Left lung (tissue), 10 donors: ENCODE results near the gene COX6B1. TPM values are rescaled to one million over a fixed set of nuclear protein-coding genes. Genes with fewer than 3 reads are reported as not detected.

Source experiments
- ATAC-seq: fragments of 200-7000 bp; cut with Tn5 transposase; one replicate; pipeline ENCODE4 v1.9.1; 2020; ENCODE audit warnings: moderate library complexity
- DNase-seq, 4 donors: peaks; one replicate each; pipeline ENCODE4 v3.0.0-alpha.2; 2013 to 2020
- H3K27ac ChIP-seq, 2 donors: fragments of 200-600 bp; sonication (generic) in 1 of 2; one replicate each; pipeline versions ENCODE4 v1.5.0 to v1.8.0; 2020 to 2021
- H3K27me3 ChIP-seq, 2 donors: fragments of 200-600 bp; sonication (generic) in 1 of 2; one replicate each; pipeline versions ENCODE4 v1.5.0 to v1.8.0; 2020 to 2021
- H3K36me3 ChIP-seq, 2 donors: fragments of 200-600 bp; sonication (generic) in 1 of 2; one replicate each; pipeline versions ENCODE4 v1.5.0 to v1.8.0; 2020 to 2021
- H3K4me1 ChIP-seq, 2 donors: fragments of 200-600 bp; one replicate each; pipeline ENCODE4 v1.8.0; 2021
- H3K4me3 ChIP-seq, 2 donors: fragments of 200-600 bp; sonication (generic) in 1 of 2; one replicate each; pipeline versions ENCODE4 v1.5.0 to v1.8.0; 2020 to 2021; ENCODE audit warnings: mild to moderate bottlenecking in 1 of 2
- H3K9me3 ChIP-seq, 2 donors: fragments of 200-600 bp; sonication (generic) in 1 of 2; one replicate each; pipeline versions ENCODE4 v1.5.0 to v1.8.0; 2020 to 2021
- intact Hi-C, 2 donors: fragments of 100-400 bp; cut with DNase I; formaldehyde crosslinking; loops; one replicate each; pipeline versions ENCODE4 v1.11.2 to v1.14.2; 2022
- polyA plus RNA-seq, 6 donors: library from polyadenylated mRNA; unstranded; fragments of 120-200 nt; gene quantifications; one replicate each; pipeline ENCODE4 v1.2.1, GENCODE V29; 2013; ENCODE audit not compliant: insufficient read length in 6 of 6
- total RNA-seq, 2 donors: library from RNA; stranded (reverse); fragmentation: NEBNext Ultra II Directional; extraction: Animal tissue kit (Norgen Biotek cat#: 25700); gene quantifications; one replicate each; pipeline ENCODE4 v1.2.1, GENCODE V29; 2021
- TF ChIP-seq, protein P1 (sequence below), 2 donors: fragments of 200-600 bp; sonication (generic) in 1 of 2; IDR thresholded peaks; one replicate each; pipeline versions ENCODE4 v1.5.0 to v1.8.0; 2021; ENCODE audit warnings: antibody characterized with exemption in 2 of 2
- donor health status: DM: no; HTN: yes; CAD: no.
- donor health status: DM: no; HTN: no; CAD: no.

Gene COX6B1
- total and polyA plus RNA-seq, 8 donors: 199 to 295 (median 235) TPM

DNA sequence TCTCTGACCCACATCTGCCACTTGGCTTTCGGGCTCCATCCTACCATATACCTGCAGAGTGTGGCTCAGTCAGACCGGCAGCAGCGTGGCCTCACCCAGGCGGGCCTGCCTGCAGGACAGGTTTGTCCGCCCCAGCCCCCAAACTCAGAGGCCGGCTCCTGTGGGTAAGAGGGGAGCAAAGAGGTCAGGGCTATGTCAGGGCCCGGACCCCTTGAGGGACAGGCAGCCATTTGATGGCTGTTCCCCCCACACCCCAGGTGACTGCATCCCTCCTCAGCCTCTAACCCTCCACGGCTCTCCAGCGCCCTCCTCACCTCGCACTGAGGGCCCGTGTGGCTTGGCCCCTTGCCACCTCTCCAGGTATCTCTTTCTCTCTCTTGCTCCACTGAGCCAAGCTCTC, 43.9 kb downstream of the COX6B1 start:
- Histone ChIP-seq H3K27ac (no peak overlapping the region), H3K36me3 (no peaks in the 10 kb centered on the region), H3K4me1 (no peaks in the 10 kb centered on the region), H3K9me3 (no peaks in the 10 kb centered on the region), H3K27me3 (peaks cover 0 to 7% of the 10 kb centered on the region in 2 donors), H3K4me3 (no peak overlapping the region)
- TF ChIP-seq, protein P1, sequence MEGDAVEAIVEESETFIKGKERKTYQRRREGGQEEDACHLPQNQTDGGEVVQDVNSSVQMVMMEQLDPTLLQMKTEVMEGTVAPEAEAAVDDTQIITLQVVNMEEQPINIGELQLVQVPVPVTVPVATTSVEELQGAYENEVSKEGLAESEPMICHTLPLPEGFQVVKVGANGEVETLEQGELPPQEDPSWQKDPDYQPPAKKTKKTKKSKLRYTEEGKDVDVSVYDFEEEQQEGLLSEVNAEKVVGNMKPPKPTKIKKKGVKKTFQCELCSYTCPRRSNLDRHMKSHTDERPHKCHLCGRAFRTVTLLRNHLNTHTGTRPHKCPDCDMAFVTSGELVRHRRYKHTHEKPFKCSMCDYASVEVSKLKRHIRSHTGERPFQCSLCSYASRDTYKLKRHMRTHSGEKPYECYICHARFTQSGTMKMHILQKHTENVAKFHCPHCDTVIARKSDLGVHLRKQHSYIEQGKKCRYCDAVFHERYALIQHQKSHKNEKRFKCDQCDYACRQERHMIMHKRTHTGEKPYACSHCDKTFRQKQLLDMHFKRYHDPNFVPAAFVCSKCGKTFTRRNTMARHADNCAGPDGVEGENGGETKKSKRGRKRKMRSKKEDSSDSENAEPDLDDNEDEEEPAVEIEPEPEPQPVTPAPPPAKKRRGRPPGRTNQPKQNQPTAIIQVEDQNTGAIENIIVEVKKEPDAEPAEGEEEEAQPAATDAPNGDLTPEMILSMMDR (IDR thresholded peaks at IDR 0.05): no peak
- no peak for ATAC-seq
- intact Hi-C loops: no loop called here
- no peak for DNase-seq

DNA sequence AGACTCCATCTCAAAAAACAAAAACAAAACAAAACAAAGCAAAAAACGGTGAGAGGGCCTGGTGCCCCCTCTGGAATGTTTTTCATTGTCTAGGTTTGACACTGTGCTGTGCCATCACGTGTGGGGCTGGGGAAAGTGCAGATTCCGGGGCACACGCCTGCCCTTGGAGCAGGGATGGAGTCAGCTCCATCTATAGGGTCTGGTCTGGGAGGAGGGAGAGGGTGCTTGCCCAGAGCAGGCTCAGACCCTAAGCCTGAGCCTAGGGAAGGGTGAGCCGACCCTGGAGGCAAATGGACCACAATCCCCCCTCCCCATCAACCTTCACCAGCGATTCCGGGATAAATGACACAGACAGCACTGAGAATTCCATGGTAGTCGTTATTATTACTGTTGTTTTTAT, 45.3 kb downstream of the COX6B1 start:
- Histone ChIP-seq H3K4me3 (no peak overlapping the region), H3K27ac (no peak overlapping the region), H3K27me3 (peaks cover 0 to 7% of the 10 kb centered on the region in 2 donors), H3K36me3 (no peaks in the 10 kb centered on the region), H3K4me1 (no peaks in the 10 kb centered on the region), H3K9me3 (no peaks in the 10 kb centered on the region)
- DNase-seq (no peak), ATAC-seq (no peak)
- intact Hi-C loops: no loop called here
- TF ChIP-seq, protein P1 (IDR thresholded peaks at IDR 0.05): no peak

DNA sequence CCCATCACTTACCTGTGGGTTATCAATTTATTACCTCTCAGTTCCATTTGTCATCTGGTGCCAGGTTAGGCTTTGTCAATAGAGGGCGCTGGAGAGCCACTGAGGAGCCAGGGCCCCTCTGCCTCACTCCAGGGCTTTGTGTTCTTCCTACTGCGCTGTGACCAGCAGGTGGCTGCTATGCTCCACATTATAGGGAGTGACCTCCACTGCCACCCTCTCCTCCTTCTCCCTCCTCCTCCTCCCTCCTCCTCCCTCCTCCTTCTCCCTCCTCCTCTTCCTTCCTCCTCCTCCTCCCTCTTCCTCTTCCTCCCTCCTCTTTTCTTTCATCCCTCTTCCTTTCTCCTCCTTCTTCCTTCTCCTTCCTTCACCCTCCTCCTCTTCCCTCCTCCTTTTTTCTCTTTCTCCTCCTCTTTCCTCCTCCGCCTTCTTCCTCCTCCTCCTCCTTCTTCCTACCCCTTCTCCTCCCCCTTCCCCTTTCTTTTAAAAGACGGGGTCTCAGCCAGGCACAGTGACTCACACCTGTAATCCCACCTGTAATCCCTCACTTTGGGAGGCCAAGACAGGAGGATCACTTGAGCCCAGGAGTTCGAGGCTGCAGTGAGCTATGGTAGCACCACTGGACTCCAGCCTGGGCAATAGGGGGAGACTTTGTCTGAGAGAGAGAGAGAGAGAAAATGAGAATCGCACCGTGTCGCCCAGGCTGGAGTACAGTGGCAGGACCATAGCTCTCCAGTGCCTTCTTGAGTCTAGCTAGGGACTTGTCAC, 45.9 kb downstream of the COX6B1 start:
- peak; percentile 100 for ATAC-seq
- Histone ChIP-seq H3K27ac (peak overlapping the region in 1 of 2 donors; percentile 23), H3K9me3 (no peaks in the 10 kb centered on the region), H3K4me3 (no peak overlapping the region), H3K36me3 (no peaks in the 10 kb centered on the region), H3K4me1 (no peaks in the 10 kb centered on the region), H3K27me3 (peaks cover 0 to 7% of the 10 kb centered on the region in 2 donors)
- TF ChIP-seq, protein P1 (IDR thresholded peaks at IDR 0.05): peak; percentile 94 to 96
- peak; percentile 67 to 89 (median 87) for DNase-seq
- intact Hi-C loops: no loop called here

DNA sequence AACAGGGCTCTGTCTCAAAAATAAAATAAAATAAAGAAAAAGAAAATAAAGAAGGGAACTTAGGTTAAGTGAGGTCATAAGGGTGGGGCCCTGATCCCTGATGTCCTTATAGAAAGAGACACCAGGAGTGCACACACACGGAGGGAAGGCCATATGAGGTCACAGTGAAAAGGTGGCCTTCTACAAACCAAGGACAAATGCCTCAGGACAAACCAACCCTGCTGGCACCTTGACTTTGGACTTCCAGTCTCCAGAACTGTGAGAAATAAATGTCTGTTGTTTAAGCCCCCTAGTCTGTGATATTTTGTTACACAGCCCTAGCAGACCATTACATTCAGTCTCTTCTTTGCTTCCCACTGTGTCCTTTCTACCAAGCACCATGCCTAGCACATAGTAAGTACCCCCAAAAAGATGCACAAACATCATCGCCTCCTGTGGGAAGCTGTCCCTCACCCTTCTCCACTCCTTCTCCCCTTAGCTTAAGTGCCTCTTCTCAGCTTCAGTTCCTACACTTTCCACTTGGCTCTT, 47.8 kb downstream of the COX6B1 start:
- no peaks in the 10 kb centered on the region for H3K4me1 ChIP-seq
- H3K27ac ChIP-seq: no peak overlapping the region
- H3K4me3 ChIP-seq: no peak overlapping the region
- H3K27me3 ChIP-seq: no peaks in the 10 kb centered on the region
- intact Hi-C loops: no loop called here
- ATAC-seq (no peak), DNase-seq (no peak)
- TF ChIP-seq, protein P1 (IDR thresholded peaks at IDR 0.05): no peak
- H3K36me3 ChIP-seq: no peaks in the 10 kb centered on the region
- no peaks in the 10 kb centered on the region for H3K9me3 ChIP-seq

DNA sequence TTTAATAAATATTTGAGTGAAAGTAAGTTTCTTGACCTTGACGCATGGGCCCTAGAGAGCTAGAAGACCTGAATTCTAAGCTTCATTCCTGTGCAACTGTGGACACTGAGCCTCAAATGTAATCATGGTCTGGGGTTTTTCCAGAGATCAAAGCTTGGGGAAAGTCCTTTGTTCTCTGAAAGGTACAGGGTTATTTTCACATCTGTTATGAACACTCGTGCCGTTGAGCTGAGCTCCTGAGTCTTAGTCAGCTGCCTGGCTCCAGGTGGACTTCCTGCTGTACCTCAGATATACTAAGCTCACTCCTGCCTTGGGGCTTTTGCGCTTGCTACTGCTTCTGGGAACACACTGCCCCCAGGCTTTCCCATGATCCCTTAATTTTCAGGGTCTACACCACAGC, 48.7 kb downstream of the COX6B1 start:
- Histone ChIP-seq H3K27me3 (peaks cover 0 to 2% of the 10 kb centered on the region in 2 donors), H3K4me1 (peaks cover 0 to 2% of the 10 kb centered on the region in 2 donors), H3K27ac (no peak overlapping the region), H3K36me3 (no peaks in the 10 kb centered on the region), H3K9me3 (no peaks in the 10 kb centered on the region), H3K4me3 (no peak overlapping the region)
- intact Hi-C loops: no loop called here
- ATAC-seq (no peak), DNase-seq (no peak)
- TF ChIP-seq, protein P1 (IDR thresholded peaks at IDR 0.05): no peak
